K562 (cell line): ENCODE data around the gene RNLS. TPM values are rescaled to one million over a fixed set of nuclear protein-coding genes. Genes with fewer than 3 reads are reported as not detected.

Experiments
- ATAC-seq: fragments of 200-7000 bp; cut with Tn5 transposase; 3 replicates; pipeline ENCODE4 v1.9.1; 2020; ENCODE audit warnings: moderate library complexity
- BruUV-seq: library from RNA; stranded (reverse); fragments of 400-500 nt; replicated peaks from 2 replicates; lab custom pipeline; 2021; lab: Mats Ljungman, UMichigan
- CTCF ChIA-PET: fragments of 300-600 bp; formaldehyde crosslinking; extraction: SDS; loops from one replicate; lab custom pipeline; 2021; ENCODE audit warnings: low intra/inter-chr PET ratio; lab: Yijun Ruan, JAX
- POLR2A ChIA-PET: fragments of 300-600, 350-650 bp; sonication (Branson Sonifier 250); formaldehyde crosslinking; extraction: SDS; loops from one replicate; lab custom pipeline; 2021; ENCODE audit warnings: antibody characterized with exemption, inconsistent platforms; lab: Yijun Ruan, JAX
- DNase-seq, 4 experiments: peaks; one replicate each; pipeline versions ENCODE4 v3.0.0 to v3.0.0-alpha.2; 2011 to 2018; ENCODE audit warnings: low spot score in 3 of 4, mixed read lengths in 3 of 4; ENCODE audit errors: extremely low read depth in 1 of 4
- FAIRE-seq: peaks from 2 replicates; lab custom pipeline; 2011; peaks lifted over from hg19 to GRCh38; lab: Jason Lieb, UNC
- H2AFZ ChIP-seq: 2 replicates; pipeline ENCODE4 v1.6.0; 2011; ENCODE audit warnings: low read depth, low read length, control low read depth, inconsistent platforms
- H3K27ac ChIP-seq: fragments of 200-600 bp; 3 replicates; pipeline ENCODE4 v1.8.0; 2011; ENCODE audit warnings: low read depth, mild to moderate bottlenecking, control low read depth, inconsistent platforms, low read length, moderate library complexity, mixed read lengths; ENCODE audit errors: extremely low read depth
- H3K27me3 ChIP-seq, 2 experiments: fragments of 300-600 bp in 1 of 2; 2 replicates in 1 of 2; 3 replicates in 1 of 2; pipeline versions ENCODE4 v1.6.0 to v1.8.0; 2011; ENCODE audit warnings: inconsistent platforms in 2 of 2, low read length in 2 of 2, mild to moderate bottlenecking in 1 of 2, mixed read lengths in 1 of 2, moderate library complexity in 1 of 2; ENCODE audit not compliant: control insufficient read depth in 2 of 2, insufficient read depth in 2 of 2
- H3K36me3 ChIP-seq: fragments of 300-600 bp; 3 replicates; pipeline ENCODE4 v1.8.0; 2011; ENCODE audit warnings: mild to moderate bottlenecking, low read length, inconsistent platforms; ENCODE audit not compliant: control insufficient read depth, insufficient read depth
- H3K4me1 ChIP-seq, 2 experiments: fragments of 200-600 bp in 1 of 2; replicated peaks in 1 of 2; 2 replicates in 1 of 2; 3 replicates in 1 of 2; pipeline versions ENCODE4 v1.5.1 to v1.8.0; 2011; ENCODE audit warnings: inconsistent platforms in 2 of 2, low read length in 2 of 2, mild to moderate bottlenecking in 1 of 2, mixed read lengths in 1 of 2, moderate library complexity in 1 of 2; ENCODE audit not compliant: control insufficient read depth in 2 of 2, insufficient read depth in 2 of 2
- H3K4me2 ChIP-seq: 2 replicates; pipeline ENCODE4 v1.6.1; 2011; ENCODE audit warnings: low read length, control low read depth, inconsistent platforms, mixed read lengths; ENCODE audit not compliant: insufficient read depth
- H3K4me3 ChIP-seq: fragments of 200-600 bp; sonication (generic), shearing (Covaris generic); 2 replicates; pipeline ENCODE4 v1.5.1; 2016; ENCODE audit warnings: control low read depth, inconsistent platforms
- H3K79me2 ChIP-seq: fragments of 200-600 bp; 3 replicates; pipeline ENCODE4 v1.8.0; 2011; ENCODE audit warnings: low read length, inconsistent platforms; ENCODE audit not compliant: control insufficient read depth, insufficient read depth
- H3K9ac ChIP-seq, 2 experiments: 2 replicates each; pipeline versions ENCODE4 v1.6.0 to v1.6.1; 2011; ENCODE audit warnings: low read depth in 2 of 2, low read length in 2 of 2, control low read depth in 1 of 2, inconsistent platforms in 1 of 2, mild to moderate bottlenecking in 1 of 2, mixed read lengths in 1 of 2; ENCODE audit not compliant: insufficient read depth in 1 of 2
- H3K9me1 ChIP-seq: one replicate; pipeline ENCODE4 v1.6.0; 2011; ENCODE audit warnings: inconsistent platforms, mild to moderate bottlenecking, low read length, moderate library complexity; ENCODE audit not compliant: control insufficient read depth, insufficient read depth
- H3K9me3 ChIP-seq: replicated peaks from 2 replicates; pipeline ENCODE4 v1.5.1; 2011; ENCODE audit warnings: low read depth, low read length, inconsistent platforms; ENCODE audit not compliant: control insufficient read depth, insufficient read depth
- H4K20me1 ChIP-seq: replicated peaks from 2 replicates; pipeline ENCODE4 v1.6.1; 2011; ENCODE audit warnings: low read length, inconsistent platforms, mixed read lengths; ENCODE audit not compliant: control insufficient read depth, insufficient read depth
- BHLHE40 ChIP-seq: IDR thresholded peaks from 2 replicates; pipeline ENCODE4 v1.6.1; 2011; ENCODE audit warnings: low read length, improper control_type of control experiment
- GTF2E2 ChIP-seq: fragments of 200-800 bp; sonication (Bioruptor generic); IDR thresholded peaks from 2 replicates; pipeline ENCODE4 v1.6.1; 2016; ENCODE audit warnings: missing genetic modification characterization, missing compliant biosample characterization
- NR4A1 ChIP-seq, 2 experiments: fragments of 250-450 bp in 1 of 2; fragments of 450-650 bp in 1 of 2; sonication (Bioruptor Pico) in 1 of 2; IDR thresholded peaks; 2 replicates each; pipeline versions ENCODE4 v1.4.0 to v1.6.1; 2016 to 2020; ENCODE audit warnings: mild to moderate bottlenecking in 2 of 2, missing compliant biosample characterization in 1 of 2, missing genetic modification characterization in 1 of 2, moderate library complexity in 1 of 2
- RBM34 ChIP-seq: fragments of 200-400 bp; formaldehyde crosslinking; IDR thresholded peaks from 2 replicates; pipeline ENCODE4 v1.6.1; 2018; ENCODE audit warnings: low read length, borderline replicate concordance; ENCODE audit not compliant: insufficient read depth
- RHOXF2B ChIP-seq: fragments of 250-450 bp; sonication (Bioruptor Pico); conservative IDR thresholded peaks from 2 replicates; pipeline ENCODE4 v1.5.1; 2021
- SIX5 ChIP-seq, 2 experiments: IDR thresholded peaks; 2 replicates each; pipeline ENCODE4 v1.6.1; 2011; ENCODE audit warnings: low read length in 2 of 2, borderline replicate concordance in 1 of 2, low read depth in 1 of 2, mild to moderate bottlenecking in 1 of 2, moderate library complexity in 1 of 2; ENCODE audit not compliant: insufficient read depth in 1 of 2
- SOX6 ChIP-seq: fragments of 450-650 bp; IDR thresholded peaks from 2 replicates; pipeline ENCODE4 v1.6.1; 2014; ENCODE audit warnings: mild to moderate bottlenecking
- TOE1 ChIP-seq, 2 experiments: fragments of 450-650 bp in 1 of 2; sonication (generic) in 1 of 2; formaldehyde crosslinking in 1 of 2; IDR thresholded peaks; 2 replicates each; pipeline versions ENCODE4 v1.7.1 to v1.8.0; 2016 to 2022; ENCODE audit warnings: borderline replicate concordance in 2 of 2, mild to moderate bottlenecking in 2 of 2, antibody characterized with exemption in 1 of 2, inconsistent platforms in 1 of 2, low read depth in 1 of 2, missing genetic modification reagents in 1 of 2, moderate library complexity in 1 of 2
- TRIM25 ChIP-seq: fragments of 450-650 bp; IDR thresholded peaks from 2 replicates; pipeline ENCODE4 v1.7.0; 2016; ENCODE audit warnings: borderline replicate concordance
- ZC3H4 ChIP-seq: sonication (generic); formaldehyde crosslinking; IDR thresholded peaks from 2 replicates; pipeline ENCODE4 v1.9.0; 2021; ENCODE audit warnings: missing genetic modification reagents, borderline replicate concordance
- ZNF699 ChIP-seq: fragments of 250-450 bp; sonication (Bioruptor Pico); IDR thresholded peaks from 2 replicates; pipeline ENCODE4 v1.8.0; 2021; ENCODE audit warnings: mild to moderate bottlenecking, moderate library complexity; ENCODE audit not compliant: insufficient replicate concordance
- whole genome bisulfite sequencing: fragments of 100-300 bp; shearing (Covaris generic); methylation state at CpG from one replicate; pipeline ENCODE4 v1.1.6; 2016; ENCODE audit warnings: low coverage, mixed read lengths; ENCODE audit not compliant: insufficient coverage; ENCODE audit errors: missing lambda C conversion rate; 5-methylcytosine and 5-hydroxymethylcytosine counted together
- in situ Hi-C: fragments of 300-500 bp; cut with MboI; formaldehyde crosslinking; loops from 4 replicates; pipeline ENCODE4 v1.15.0; 2018; ENCODE audit warnings: inconsistent platforms, mixed read lengths
- intact Hi-C: fragments of 100-400 bp; cut with micrococcal nuclease; formaldehyde crosslinking; loops from 2 replicates; pipeline ENCODE4 v1.14.2; 2022
- polyA plus RNA-seq, 8 experiments: library from polyadenylated mRNA; depleted of rRNA in 4 of 8; stranded (reverse) in 5 of 8; unstranded in 3 of 8; fragments of >200 nt; fragmentation: Nextera tagmentation in 2 of 8; fragmentation: Illumina TruSeq in 1 of 8; extraction: Ambion mirVana in 2 of 8; extraction: Trizol in 1 of 8; gene quantifications; 2 replicates each; pipeline versions ENCODE4 v1.2.1 to v1.2.3, GENCODE V29; 2011 to 2014; ENCODE audit warnings: inconsistent platforms in 1 of 8, missing spikeins in 1 of 8
- total RNA-seq, 7 experiments: library from RNA; depleted of rRNA in 6 of 7; stranded (reverse); fragments of >200 nt in 6 of 7; fragmentation: Illumina TruSeq in 2 of 7; extraction: Trizol in 2 of 7; gene quantifications; 2 replicates each; pipeline versions ENCODE4 v1.2.1 to v1.2.3, GENCODE V29; 2011 to 2021; ENCODE audit warnings: low replicate concordance in 1 of 7

Gene RNLS
- total and polyA plus RNA-seq, 9 of the 15 experiments (the other 6 are each of a cell fraction or from before 2014, with no cell fraction given) = 0.14 to 0.72 (median 0.41) TPM; not detected in 3

GRCh38 chr10:88246675-88247074, 336.4 kb downstream of the RNLS start:
- no peak for FAIRE-seq
- BruUV-seq = no TSS peak
- TF ChIP-seq ZNF699 (CRISPR knock-in tag) = no peak
- H3K79me2 ChIP-seq = no peaks in the 10 kb centered on the region
- H3K4me3 ChIP-seq = no peak overlapping the region
- H3K9me3 ChIP-seq = no peaks in the 10 kb centered on the region
- intact Hi-C loops = no loop called here
- no peak for ATAC-seq
- no peaks in the 10 kb centered on the region for H3K27me3 ChIP-seq
- no peaks in the 10 kb centered on the region for H3K36me3 ChIP-seq
- H3K9me1 ChIP-seq = no peaks in the 10 kb centered on the region
- no peak for DNase-seq
- H3K9ac ChIP-seq = no peak overlapping the region
- H3K4me2 ChIP-seq = no peak overlapping the region
- H3K4me1 ChIP-seq = no peaks in the 10 kb centered on the region
- 0% methylated on average over 4 of the region's 4 CpGs for WGBS
- H4K20me1 ChIP-seq = no peaks in the 10 kb centered on the region
- no peak overlapping the region for H2AFZ ChIP-seq
- CTCF ChIA-PET = no interaction called here
- in situ Hi-C loops = no loop called here
- H3K27ac ChIP-seq = no peak overlapping the region
- POLR2A ChIA-PET = interaction anchor here (0.6 kb wide), 1 partner anchor 10 kb away, joined by 3 read pairs; no protein-coding TSS in a partner anchor

GRCh38 chr10:88245974-88246511, 337.1 kb downstream of the RNLS start:
- H4K20me1 ChIP-seq = no peaks in the 10 kb centered on the region
- no peak overlapping the region for H3K27ac ChIP-seq
- no peaks in the 10 kb centered on the region for H3K4me1 ChIP-seq
- H3K9me1 ChIP-seq = no peaks in the 10 kb centered on the region
- no peak for TF ChIP-seq TOE1 (IDR thresholded peaks at IDR 0.05; ENCODE audit: borderline replicate concordance)
- TF ChIP-seq TOE1 (CRISPR knock-in tag; IDR thresholded peaks at IDR 0.05; ENCODE audit: borderline replicate concordance, low read depth) = no peak
- no peak for TF ChIP-seq RHOXF2B (CRISPR knock-in tag)
- no peak for TF ChIP-seq SIX5 (IDR thresholded peaks at IDR 0.05; ENCODE audit: borderline replicate concordance in 1 of 2, insufficient read depth in 1 of 2, low read depth in 1 of 2, low read length in 2 of 2)
- TF ChIP-seq TRIM25 = no peak
- TF ChIP-seq GTF2E2 (tag) = no peak
- no peak for TF ChIP-seq BHLHE40
- no peak for TF ChIP-seq NR4A1 (CRISPR knock-in tag; IDR thresholded peaks at IDR 0.05)
- no peak for TF ChIP-seq NR4A1 (tag; IDR thresholded peaks at IDR 0.05)
- TF ChIP-seq SOX6 = no peak
- no peak for TF ChIP-seq RBM34
- no peak for TF ChIP-seq ZC3H4 (CRISPR knock-in tag)
- BruUV-seq = no TSS peak
- no peak overlapping the region for H3K4me3 ChIP-seq
- intact Hi-C loops (no loop called here), in situ Hi-C loops (no loop called here)
- no peaks in the 10 kb centered on the region for H3K36me3 ChIP-seq
- DNase-seq (no peak), FAIRE-seq (no peak), ATAC-seq (no peak)
- H3K9ac ChIP-seq = no peak overlapping the region
- no peaks in the 10 kb centered on the region for H3K27me3 ChIP-seq
- H3K79me2 ChIP-seq = no peaks in the 10 kb centered on the region
- H3K9me3 ChIP-seq = no peaks in the 10 kb centered on the region
- ChIA-PET CTCF (no interaction called here), POLR2A (interaction anchor here (0.6 to 1.1 kb wide), 4 partner anchors 9 to 266 kb away, joined by 3 to 4 read pairs (median 3); no protein-coding TSS in a partner anchor)
- no peak overlapping the region for H3K4me2 ChIP-seq
- WGBS = 0% methylated on average over 4 of the region's 4 CpGs
- no peak overlapping the region for H2AFZ ChIP-seq
